HepG2 (cell line): ENCODE data around the gene E2F8. TPM values are rescaled to one million over a fixed set of nuclear protein-coding genes. Genes with fewer than 3 reads are reported as not detected.
A peak's percentile ranks its signal among the peaks of the same experiment; 100 is the strongest.

Source experiments
- ATAC-seq: fragments of 200-7000 bp; cut with Tn5 transposase; 3 replicates; pipeline ENCODE4 v1.9.1; 2020; ENCODE audit warnings: mild to moderate bottlenecking, moderate library complexity
- BruUV-seq: library from RNA; stranded (reverse); fragments of 400-500 nt; replicated peaks from 2 replicates; lab custom pipeline; 2021; lab: Mats Ljungman, UMichigan
- CTCF ChIA-PET: fragments of 300-600 bp; formaldehyde crosslinking; extraction: SDS; loops from one replicate; lab custom pipeline; 2021; ENCODE audit warnings: low total read pairs, inconsistent platforms, low intra/inter-chr PET ratio; lab: Yijun Ruan, JAX
- POLR2A ChIA-PET: fragments of 350-600 bp; sonication (Branson Sonifier 250); formaldehyde crosslinking; loops from one replicate; lab custom pipeline; 2020; ENCODE audit warnings: antibody characterized with exemption, inconsistent platforms; lab: Yijun Ruan, JAX
- DNase-seq: peaks from one replicate; pipeline ENCODE4 v3.0.0-alpha.2; 2015; ENCODE audit warnings: low spot score
- FAIRE-seq: peaks from 3 replicates; lab custom pipeline; 2011; peaks lifted over from hg19 to GRCh38; lab: Jason Lieb, UNC
- H2AFZ ChIP-seq: one replicate; pipeline ENCODE4 v1.6.1; 2011; ENCODE audit warnings: low read length, inconsistent platforms
- H3K27ac ChIP-seq: fragments of 300-600 bp; 3 replicates; pipeline ENCODE4 v1.8.0; 2011; ENCODE audit warnings: mixed run types, mild to moderate bottlenecking, mixed read lengths, low read length, inconsistent platforms; ENCODE audit not compliant: insufficient read depth; ENCODE audit errors: extremely low read length
- H3K27me3 ChIP-seq, 2 experiments: fragments of 200-600 bp in 1 of 2; 2 replicates in 1 of 2; 3 replicates in 1 of 2; pipeline versions ENCODE4 v1.6.0 to v1.8.0; 2011; ENCODE audit warnings: low read length in 2 of 2, mild to moderate bottlenecking in 2 of 2, moderate library complexity in 2 of 2, inconsistent platforms in 1 of 2; ENCODE audit not compliant: insufficient read depth in 2 of 2, control insufficient read depth in 1 of 2
- H3K36me3 ChIP-seq, 2 experiments: fragments of 200-600 bp in 1 of 2; replicated peaks in 1 of 2; 2 replicates in 1 of 2; 3 replicates in 1 of 2; pipeline versions ENCODE4 v1.5.1 to v1.8.0; 2011; ENCODE audit warnings: low read length in 2 of 2, inconsistent platforms in 1 of 2; ENCODE audit not compliant: insufficient read depth in 2 of 2, control insufficient read depth in 1 of 2
- H3K4me1 ChIP-seq: 2 replicates; pipeline ENCODE4 v1.5.1; 2012; ENCODE audit warnings: low read length, inconsistent platforms; ENCODE audit not compliant: insufficient read depth
- H3K4me2 ChIP-seq: 2 replicates; pipeline ENCODE4 v1.6.0; 2011; ENCODE audit warnings: low read depth, low read length, inconsistent platforms
- H3K4me3 ChIP-seq, 3 experiments: fragments of 200-600 bp in 1 of 3; sonication (generic), shearing (Covaris generic) in 1 of 3; replicated peaks in 1 of 3; 2 replicates each; pipeline ENCODE4 v1.5.1; 2011 to 2016; ENCODE audit warnings: low read length in 3 of 3, inconsistent platforms in 2 of 3, low read depth in 2 of 3, mild to moderate bottlenecking in 2 of 3, control low read depth in 1 of 3, mixed read lengths in 1 of 3; ENCODE audit not compliant: insufficient read depth in 1 of 3
- H3K79me2 ChIP-seq: one replicate; pipeline ENCODE4 v1.6.1; 2011; ENCODE audit warnings: low read length, inconsistent platforms; ENCODE audit not compliant: insufficient read depth
- H3K9ac ChIP-seq: 2 replicates; pipeline ENCODE4 v1.6.0; 2011; ENCODE audit warnings: mild to moderate bottlenecking, low read depth, low read length, inconsistent platforms; ENCODE audit not compliant: insufficient read depth
- H3K9me3 ChIP-seq: 2 replicates; pipeline ENCODE4 v1.5.1; 2012; ENCODE audit warnings: mild to moderate bottlenecking, low read length
- H4K20me1 ChIP-seq: 2 replicates; pipeline ENCODE4 v1.6.0; 2011; ENCODE audit warnings: inconsistent platforms, mild to moderate bottlenecking, low read length, moderate library complexity; ENCODE audit not compliant: insufficient read depth
- CREM ChIP-seq, 2 experiments: sonication (generic) in 1 of 2; formaldehyde crosslinking in 1 of 2; IDR thresholded peaks; 2 replicates each; pipeline versions ENCODE4 v1.4.0 to v1.6.1; 2016 to 2020; ENCODE audit warnings: antibody characterized with exemption in 1 of 2, mild to moderate bottlenecking in 1 of 2, missing genetic modification reagents in 1 of 2
- HMG20A ChIP-seq: IDR thresholded peaks from 2 replicates; pipeline ENCODE4 v1.6.1; 2016; ENCODE audit warnings: borderline replicate concordance
- KDM4B ChIP-seq: sonication (generic); formaldehyde crosslinking; IDR thresholded peaks from 2 replicates; pipeline ENCODE4 v1.4.0; 2020; ENCODE audit warnings: missing genetic modification reagents
- MTF1 ChIP-seq: sonication (generic); formaldehyde crosslinking; IDR thresholded peaks from 2 replicates; pipeline ENCODE4 v1.5.0; 2020; ENCODE audit warnings: missing genetic modification reagents
- MZF1 ChIP-seq: sonication (generic); formaldehyde crosslinking; IDR thresholded peaks from 2 replicates; pipeline ENCODE4 v1.8.1; 2023; ENCODE audit warnings: mild to moderate bottlenecking, missing genetic modification reagents, borderline replicate concordance
- RFX3 ChIP-seq: IDR thresholded peaks from 2 replicates; pipeline ENCODE4 v1.6.1; 2016; ENCODE audit warnings: missing biosample characterization, missing genetic modification reagents
- RNF2 ChIP-seq: fragments of 450-650 bp; conservative IDR thresholded peaks from 2 replicates; pipeline ENCODE4 v1.6.1; 2016; ENCODE audit warnings: low read depth
- TEAD3 ChIP-seq: optimal IDR thresholded peaks from 2 replicates; pipeline ENCODE3; 2016; ENCODE audit warnings: borderline replicate concordance
- ZNF557 ChIP-seq: sonication (generic); formaldehyde crosslinking; IDR thresholded peaks from 2 replicates; pipeline ENCODE4 v1.4.0; 2020; ENCODE audit warnings: missing genetic modification reagents
- ZNF562 ChIP-seq: sonication (generic); formaldehyde crosslinking; IDR thresholded peaks from 2 replicates; pipeline ENCODE4 v1.8.0; 2022; ENCODE audit warnings: missing genetic modification reagents, borderline replicate concordance
- WGBS: methylation state at CpG from one replicate; pipeline ENCODE4 v1.1.6; 2017; ENCODE audit warnings: low lambda C conversion rate; 5-methylcytosine and 5-hydroxymethylcytosine counted together
- in situ Hi-C: cut with HindIII; loops from 2 replicates; pipeline ENCODE4 v1.10.0; 2017; ENCODE audit warnings: low pct_unique_long_range_greater_than_20kb; ENCODE audit not compliant: extremely low pct_ligation_motif_present
- intact Hi-C: fragments of 100-400 bp; cut with micrococcal nuclease; formaldehyde crosslinking; loops from one replicate; pipeline ENCODE4 v1.10.0; 2022; ENCODE audit not compliant: unreplicated experiment
- polyA plus RNA-seq, 8 experiments: library from polyadenylated mRNA; depleted of rRNA in 3 of 8; stranded (reverse) in 7 of 8; unstranded in 1 of 8; fragments of >200 nt; fragmentation: Illumina TruSeq in 4 of 8; extraction: Trizol in 4 of 8; gene quantifications; 2 replicates each; pipeline versions ENCODE4 v1.2.1 to v1.2.3, GENCODE V29; 2011 to 2016; ENCODE audit warnings: low read depth in 4 of 8, missing spikeins in 1 of 8, mixed read lengths in 1 of 8; ENCODE audit not compliant: insufficient read depth in 1 of 8
- total RNA-seq, 5 experiments: library from RNA; depleted of rRNA; stranded (reverse); fragments of >200 nt; fragmentation: Illumina TruSeq; extraction: Trizol; gene quantifications; 2 replicates each; pipeline ENCODE4 v1.2.3, GENCODE V29; 2016; ENCODE audit warnings: low read depth in 1 of 5
- TF ChIP-seq, protein P1 (sequence below): sonication (generic); formaldehyde crosslinking; IDR thresholded peaks from 2 replicates; pipeline ENCODE4 v1.4.0; 2020; ENCODE audit warnings: missing genetic modification reagents, borderline replicate concordance
- TF ChIP-seq, protein P2 (sequence below): sonication (generic); formaldehyde crosslinking; IDR thresholded peaks from 2 replicates; pipeline ENCODE4 v1.8.0; 2022; ENCODE audit warnings: missing genetic modification reagents, mild to moderate bottlenecking, inconsistent platforms, borderline replicate concordance
- TF ChIP-seq, protein P3 (sequence below): IDR thresholded peaks from 2 replicates; pipeline ENCODE4 v1.6.1; 2016; ENCODE audit warnings: low read depth, missing genetic modification reagents, missing compliant biosample characterization

E2F8 gene
- total and polyA plus RNA-seq, 2 of the 13 experiments (the other 11 are each of a cell fraction or from before 2014, with no cell fraction given): 3.3 to 8.9 TPM

DNA sequence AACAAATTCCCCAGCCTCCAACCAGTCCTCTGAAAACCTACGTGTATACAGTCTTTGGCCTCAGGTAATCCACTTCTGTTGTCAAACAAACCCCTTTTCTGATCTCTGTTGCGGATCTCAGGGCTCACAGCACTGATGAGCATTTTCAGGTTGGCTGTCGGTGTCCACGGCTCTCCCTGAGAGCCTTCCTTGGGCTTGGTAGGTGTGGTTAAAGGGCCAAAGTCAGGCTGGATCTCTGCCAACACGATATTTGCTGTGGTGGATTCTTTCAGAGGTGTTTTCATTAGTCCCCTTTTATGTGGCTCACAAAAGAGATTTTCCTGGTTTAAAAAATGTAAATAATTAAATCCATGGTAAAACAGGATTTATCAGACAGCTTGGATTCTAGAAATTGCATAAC, 2.9 kb downstream of the E2F8 start (continued):
- TF ChIP-seq RNF2 (no peak), HMG20A (CRISPR knock-in tag) (0 out of 2 replicates have a peak, but pooled peaks have one; percentile 29)

DNA sequence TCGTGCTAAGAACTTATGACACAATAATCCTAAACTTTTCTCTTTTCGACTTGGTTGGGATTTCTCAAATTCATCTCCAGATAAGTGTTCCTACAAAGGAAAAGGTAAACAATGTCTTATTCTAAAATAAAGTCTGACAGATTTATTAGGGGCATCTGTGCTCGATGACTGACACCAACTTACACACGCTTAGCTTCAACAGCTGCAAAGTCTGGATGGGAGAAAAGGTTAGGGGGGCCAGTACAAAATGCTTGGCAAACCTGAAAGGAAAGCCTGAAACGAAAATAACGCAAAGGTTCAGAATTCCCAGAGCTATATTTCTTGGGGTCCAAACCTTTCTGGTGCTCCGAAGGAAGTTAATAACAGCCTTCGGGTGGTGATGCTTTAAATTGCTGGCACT, 3.4 kb downstream of the E2F8 start:
- ChIA-PET POLR2A (no interaction called here), CTCF (no interaction called here)
- H3K36me3 ChIP-seq: peaks cover 4 to 20% of the 10 kb centered on the region in 2 experiments
- H3K27me3 ChIP-seq: no peaks in the 10 kb centered on the region; a peak in 1 of 5 replicates
- FAIRE-seq (no peak), DNase-seq (no peak), ATAC-seq (no peak)
- H3K79me2 ChIP-seq: peaks cover 9% of the 10 kb centered on the region
- intact Hi-C loops (no loop called here), in situ Hi-C loops (no loop called here)
- BruUV-seq: no TSS peak
- H3K27ac ChIP-seq: no peak overlapping the region
- H3K4me3 ChIP-seq: no peak overlapping the region
- no peaks in the 10 kb centered on the region for H4K20me1 ChIP-seq
- H3K4me2 ChIP-seq: peak overlapping the region; percentile 81; the same call in 1 of the 2 replicates
- WGBS: 93% methylated on average over 8 of the region's 8 CpGs
- H3K9ac ChIP-seq: no peak overlapping the region
- H3K4me1 ChIP-seq: peaks cover 26% of the 10 kb centered on the region
- no peaks in the 10 kb centered on the region for H3K9me3 ChIP-seq
- no peak overlapping the region for H2AFZ ChIP-seq
- TF ChIP-seq TEAD3 (CRISPR knock-in tag): no peak
- TF ChIP-seq, protein P1, sequence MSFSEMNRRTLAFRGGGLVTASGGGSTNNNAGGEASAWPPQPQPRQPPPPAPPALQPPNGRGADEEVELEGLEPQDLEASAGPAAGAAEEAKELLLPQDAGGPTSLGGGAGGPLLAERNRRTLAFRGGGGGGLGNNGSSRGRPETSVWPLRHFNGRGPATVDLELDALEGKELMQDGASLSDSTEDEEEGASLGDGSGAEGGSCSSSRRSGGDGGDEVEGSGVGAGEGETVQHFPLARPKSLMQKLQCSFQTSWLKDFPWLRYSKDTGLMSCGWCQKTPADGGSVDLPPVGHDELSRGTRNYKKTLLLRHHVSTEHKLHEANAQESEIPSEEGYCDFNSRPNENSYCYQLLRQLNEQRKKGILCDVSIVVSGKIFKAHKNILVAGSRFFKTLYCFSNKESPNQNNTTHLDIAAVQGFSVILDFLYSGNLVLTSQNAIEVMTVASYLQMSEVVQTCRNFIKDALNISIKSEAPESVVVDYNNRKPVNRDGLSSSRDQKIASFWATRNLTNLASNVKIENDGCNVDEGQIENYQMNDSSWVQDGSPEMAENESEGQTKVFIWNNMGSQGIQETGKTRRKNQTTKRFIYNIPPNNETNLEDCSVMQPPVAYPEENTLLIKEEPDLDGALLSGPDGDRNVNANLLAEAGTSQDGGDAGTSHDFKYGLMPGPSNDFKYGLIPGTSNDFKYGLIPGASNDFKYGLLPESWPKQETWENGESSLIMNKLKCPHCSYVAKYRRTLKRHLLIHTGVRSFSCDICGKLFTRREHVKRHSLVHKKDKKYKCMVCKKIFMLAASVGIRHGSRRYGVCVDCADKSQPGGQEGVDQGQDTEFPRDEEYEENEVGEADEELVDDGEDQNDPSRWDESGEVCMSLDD (CRISPR knock-in tag): no peak
- TF ChIP-seq MZF1: no peak
- TF ChIP-seq, protein P2, sequence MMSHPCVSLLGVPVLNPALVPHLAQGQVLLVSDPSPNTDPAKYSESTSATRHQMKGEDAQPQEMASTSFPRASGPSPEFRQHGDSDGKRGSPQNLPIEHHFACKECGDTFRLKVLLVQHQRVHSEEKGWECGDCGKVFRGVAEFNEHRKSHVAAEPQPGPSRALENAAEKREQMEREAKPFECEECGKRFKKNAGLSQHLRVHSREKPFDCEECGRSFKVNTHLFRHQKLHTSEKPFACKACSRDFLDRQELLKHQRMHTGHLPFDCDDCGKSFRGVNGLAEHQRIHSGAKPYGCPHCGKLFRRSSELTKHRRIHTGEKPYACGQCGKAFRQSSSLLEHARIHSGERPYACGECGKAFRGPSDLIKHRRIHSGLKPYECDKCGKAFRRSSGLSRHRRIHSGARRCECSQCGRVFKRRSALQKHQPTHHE (CRISPR knock-in tag): no peak
- TF ChIP-seq CREM (IDR thresholded peaks at IDR 0.05): no peak
- TF ChIP-seq CREM (CRISPR knock-in tag; IDR thresholded peaks at IDR 0.05): no peak
- TF ChIP-seq ZNF557 (CRISPR knock-in tag): no peak
- TF ChIP-seq MTF1 (CRISPR knock-in tag): no peak
- no peak for TF ChIP-seq RFX3 (CRISPR knock-in tag)
- TF ChIP-seq, protein P3, sequence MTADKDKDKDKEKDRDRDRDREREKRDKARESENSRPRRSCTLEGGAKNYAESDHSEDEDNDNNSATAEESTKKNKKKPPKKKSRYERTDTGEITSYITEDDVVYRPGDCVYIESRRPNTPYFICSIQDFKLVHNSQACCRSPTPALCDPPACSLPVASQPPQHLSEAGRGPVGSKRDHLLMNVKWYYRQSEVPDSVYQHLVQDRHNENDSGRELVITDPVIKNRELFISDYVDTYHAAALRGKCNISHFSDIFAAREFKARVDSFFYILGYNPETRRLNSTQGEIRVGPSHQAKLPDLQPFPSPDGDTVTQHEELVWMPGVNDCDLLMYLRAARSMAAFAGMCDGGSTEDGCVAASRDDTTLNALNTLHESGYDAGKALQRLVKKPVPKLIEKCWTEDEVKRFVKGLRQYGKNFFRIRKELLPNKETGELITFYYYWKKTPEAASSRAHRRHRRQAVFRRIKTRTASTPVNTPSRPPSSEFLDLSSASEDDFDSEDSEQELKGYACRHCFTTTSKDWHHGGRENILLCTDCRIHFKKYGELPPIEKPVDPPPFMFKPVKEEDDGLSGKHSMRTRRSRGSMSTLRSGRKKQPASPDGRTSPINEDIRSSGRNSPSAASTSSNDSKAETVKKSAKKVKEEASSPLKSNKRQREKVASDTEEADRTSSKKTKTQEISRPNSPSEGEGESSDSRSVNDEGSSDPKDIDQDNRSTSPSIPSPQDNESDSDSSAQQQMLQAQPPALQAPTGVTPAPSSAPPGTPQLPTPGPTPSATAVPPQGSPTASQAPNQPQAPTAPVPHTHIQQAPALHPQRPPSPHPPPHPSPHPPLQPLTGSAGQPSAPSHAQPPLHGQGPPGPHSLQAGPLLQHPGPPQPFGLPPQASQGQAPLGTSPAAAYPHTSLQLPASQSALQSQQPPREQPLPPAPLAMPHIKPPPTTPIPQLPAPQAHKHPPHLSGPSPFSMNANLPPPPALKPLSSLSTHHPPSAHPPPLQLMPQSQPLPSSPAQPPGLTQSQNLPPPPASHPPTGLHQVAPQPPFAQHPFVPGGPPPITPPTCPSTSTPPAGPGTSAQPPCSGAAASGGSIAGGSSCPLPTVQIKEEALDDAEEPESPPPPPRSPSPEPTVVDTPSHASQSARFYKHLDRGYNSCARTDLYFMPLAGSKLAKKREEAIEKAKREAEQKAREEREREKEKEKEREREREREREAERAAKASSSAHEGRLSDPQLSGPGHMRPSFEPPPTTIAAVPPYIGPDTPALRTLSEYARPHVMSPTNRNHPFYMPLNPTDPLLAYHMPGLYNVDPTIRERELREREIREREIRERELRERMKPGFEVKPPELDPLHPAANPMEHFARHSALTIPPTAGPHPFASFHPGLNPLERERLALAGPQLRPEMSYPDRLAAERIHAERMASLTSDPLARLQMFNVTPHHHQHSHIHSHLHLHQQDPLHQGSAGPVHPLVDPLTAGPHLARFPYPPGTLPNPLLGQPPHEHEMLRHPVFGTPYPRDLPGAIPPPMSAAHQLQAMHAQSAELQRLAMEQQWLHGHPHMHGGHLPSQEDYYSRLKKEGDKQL: no peak
- no peak for TF ChIP-seq ZNF562 (CRISPR knock-in tag)
- no peak for TF ChIP-seq KDM4B (CRISPR knock-in tag)
